Astrocyte (in vitro differentiated cells and primary cell): ENCODE results near the gene SLC17A2.

Experiments
- EZH2 ChIP-seq: IDR thresholded peaks from 2 replicates; pipeline ENCODE4 v1.6.1; 2012; ENCODE audit warnings: mild to moderate bottlenecking, low read length, inconsistent platforms; ENCODE audit not compliant: insufficient read depth
- TF ChIP-seq, protein P1 (sequence below): IDR thresholded peaks from 2 replicates; pipeline ENCODE4 v1.5.1; 2011; ENCODE audit warnings: low read depth, mild to moderate bottlenecking, inconsistent platforms, low read length, moderate library complexity; ENCODE audit not compliant: insufficient read depth

DNA sequence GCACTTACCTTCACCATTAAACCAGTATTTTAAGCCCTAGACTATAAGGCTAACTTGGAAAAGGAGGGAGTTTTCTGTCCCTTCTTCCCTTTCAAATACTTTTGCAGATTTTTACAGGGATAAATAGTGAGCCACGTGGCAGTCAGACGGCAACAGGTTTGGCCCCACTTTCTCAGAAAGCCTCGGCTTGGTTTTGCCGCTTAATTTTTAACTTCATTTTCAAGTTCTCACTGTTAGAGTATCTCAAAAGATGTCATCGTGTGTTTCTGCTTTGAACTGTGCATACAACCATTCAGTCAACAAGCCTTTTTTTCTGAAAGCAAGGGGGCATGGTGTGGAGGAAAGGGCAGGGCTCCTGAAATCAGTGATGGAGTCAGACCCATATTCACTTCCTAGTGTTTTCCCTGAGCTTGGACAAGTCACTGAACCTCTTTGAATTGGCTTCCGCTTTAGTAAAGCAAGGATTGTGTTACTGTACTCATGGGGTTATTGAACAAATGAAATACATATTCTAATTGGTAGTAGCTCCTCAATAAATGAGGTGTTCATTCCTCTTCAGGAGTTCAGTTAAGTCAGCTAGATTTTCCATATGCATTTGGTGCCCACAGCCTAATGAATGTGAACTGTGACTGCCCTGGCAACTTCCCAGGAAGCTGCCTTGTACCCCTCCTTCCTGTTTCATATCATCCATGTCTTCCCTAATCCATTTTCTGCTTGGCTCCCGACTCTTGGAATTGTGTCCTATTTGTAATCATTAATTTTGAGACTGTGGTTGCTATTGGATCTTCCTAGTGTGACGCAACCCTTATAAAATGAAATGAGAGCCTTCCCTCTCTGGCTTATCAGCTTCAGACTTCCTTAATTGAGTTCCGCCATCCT lies at the start of gene SLC17A2:
- TF ChIP-seq, protein P1, sequence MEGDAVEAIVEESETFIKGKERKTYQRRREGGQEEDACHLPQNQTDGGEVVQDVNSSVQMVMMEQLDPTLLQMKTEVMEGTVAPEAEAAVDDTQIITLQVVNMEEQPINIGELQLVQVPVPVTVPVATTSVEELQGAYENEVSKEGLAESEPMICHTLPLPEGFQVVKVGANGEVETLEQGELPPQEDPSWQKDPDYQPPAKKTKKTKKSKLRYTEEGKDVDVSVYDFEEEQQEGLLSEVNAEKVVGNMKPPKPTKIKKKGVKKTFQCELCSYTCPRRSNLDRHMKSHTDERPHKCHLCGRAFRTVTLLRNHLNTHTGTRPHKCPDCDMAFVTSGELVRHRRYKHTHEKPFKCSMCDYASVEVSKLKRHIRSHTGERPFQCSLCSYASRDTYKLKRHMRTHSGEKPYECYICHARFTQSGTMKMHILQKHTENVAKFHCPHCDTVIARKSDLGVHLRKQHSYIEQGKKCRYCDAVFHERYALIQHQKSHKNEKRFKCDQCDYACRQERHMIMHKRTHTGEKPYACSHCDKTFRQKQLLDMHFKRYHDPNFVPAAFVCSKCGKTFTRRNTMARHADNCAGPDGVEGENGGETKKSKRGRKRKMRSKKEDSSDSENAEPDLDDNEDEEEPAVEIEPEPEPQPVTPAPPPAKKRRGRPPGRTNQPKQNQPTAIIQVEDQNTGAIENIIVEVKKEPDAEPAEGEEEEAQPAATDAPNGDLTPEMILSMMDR, result no peak
- TF ChIP-seq EZH2, result no peak
